Trophoblast cell (in vitro differentiated cells and primary cell): ENCODE measurements around the gene CDKL5. TPM values are rescaled to one million over a fixed set of nuclear protein-coding genes. Genes with fewer than 3 reads are reported as not detected.

Source experiments
- DNase-seq, 2 donors: peaks; one replicate each; pipeline ENCODE4 v3.0.0-alpha.2; 2016
- H2AFZ ChIP-seq: 2 replicates; pipeline ENCODE4 v1.6.1; 2013; ENCODE audit warnings: low read length, moderate library complexity, mild to moderate bottlenecking; ENCODE audit not compliant: insufficient read depth, poor library complexity
- H2AK5ac ChIP-seq: 2 replicates; pipeline ENCODE4 v1.6.1; 2013; ENCODE audit warnings: mild to moderate bottlenecking, low read length
- H2BK120ac ChIP-seq: 2 replicates; pipeline ENCODE4 v1.6.1; 2013; ENCODE audit warnings: low read length, mild to moderate bottlenecking, moderate library complexity; ENCODE audit not compliant: insufficient read depth, poor library complexity
- H2BK12ac ChIP-seq: 2 replicates; pipeline ENCODE4 v1.6.1; 2013; ENCODE audit warnings: mild to moderate bottlenecking, low read length, moderate library complexity
- H2BK5ac ChIP-seq: 2 replicates; pipeline ENCODE4 v1.6.1; 2013; ENCODE audit warnings: low read length, low read depth, moderate library complexity, mild to moderate bottlenecking; ENCODE audit not compliant: poor library complexity
- H3K14ac ChIP-seq: 2 replicates; pipeline ENCODE4 v1.6.1; 2013; ENCODE audit warnings: mild to moderate bottlenecking, low read length
- H3K18ac ChIP-seq: 2 replicates; pipeline ENCODE4 v1.6.1; 2013; ENCODE audit warnings: mild to moderate bottlenecking, low read length
- H3K23ac ChIP-seq: 2 replicates; pipeline ENCODE4 v1.6.1; 2013; ENCODE audit warnings: low read length
- H3K27ac ChIP-seq: 2 replicates; pipeline ENCODE4 v1.5.1; 2013; ENCODE audit warnings: low read depth, mild to moderate bottlenecking, inconsistent platforms, low read length, moderate library complexity
- H3K27me3 ChIP-seq: 2 replicates; pipeline ENCODE4 v1.6.1; 2013; ENCODE audit warnings: inconsistent platforms, mild to moderate bottlenecking, low read length, moderate library complexity; ENCODE audit not compliant: insufficient read depth
- H3K36me3 ChIP-seq, 2 experiments: 1 replicate in 1 of 2; 2 replicates in 1 of 2; pipeline ENCODE4 v1.6.1; 2013; ENCODE audit warnings: low read length in 2 of 2, mild to moderate bottlenecking in 2 of 2, moderate library complexity in 1 of 2; ENCODE audit not compliant: insufficient read depth in 2 of 2, control insufficient read depth in 1 of 2
- H3K4ac ChIP-seq: 2 replicates; pipeline ENCODE4 v1.6.1; 2013; ENCODE audit warnings: low read depth, mild to moderate bottlenecking, low read length, moderate library complexity
- H3K4me1 ChIP-seq, 2 experiments: 1 replicate in 1 of 2; 2 replicates in 1 of 2; pipeline ENCODE4 v1.6.1; 2013; ENCODE audit warnings: low read length in 2 of 2, mild to moderate bottlenecking in 2 of 2, moderate library complexity in 1 of 2; ENCODE audit not compliant: insufficient read depth in 2 of 2, control insufficient read depth in 1 of 2
- H3K4me2 ChIP-seq: 2 replicates; pipeline ENCODE4 v1.6.1; 2013; ENCODE audit warnings: inconsistent platforms, mild to moderate bottlenecking, low read length, moderate library complexity
- H3K4me3 ChIP-seq: 2 replicates; pipeline ENCODE4 v1.5.1; 2013; ENCODE audit warnings: mild to moderate bottlenecking, low read depth, low read length, inconsistent platforms
- H3K79me1 ChIP-seq: one replicate; pipeline ENCODE4 v1.6.1; 2013; ENCODE audit warnings: low read length
- H3K79me2 ChIP-seq: 2 replicates; pipeline ENCODE4 v1.6.1; 2013; ENCODE audit warnings: low read length, mild to moderate bottlenecking; ENCODE audit not compliant: control insufficient read depth, insufficient read depth, poor library complexity
- H3K9ac ChIP-seq: 2 replicates; pipeline ENCODE4 v1.6.1; 2013; ENCODE audit warnings: mild to moderate bottlenecking, low read length
- H3K9me3 ChIP-seq: 2 replicates; pipeline ENCODE4 v1.6.1; 2013; ENCODE audit warnings: low read depth, mild to moderate bottlenecking, control low read depth, inconsistent platforms, low read length; ENCODE audit not compliant: insufficient read depth
- H4K12ac ChIP-seq: 2 replicates; pipeline ENCODE4 v1.6.1; 2013; ENCODE audit warnings: low read depth, mild to moderate bottlenecking, low read length, moderate library complexity
- H4K8ac ChIP-seq: 2 replicates; pipeline ENCODE4 v1.6.1; 2013; ENCODE audit warnings: low read depth, mild to moderate bottlenecking, low read length, moderate library complexity
- H4K91ac ChIP-seq: one replicate; pipeline ENCODE4 v1.6.1; 2013; ENCODE audit warnings: low read depth, mild to moderate bottlenecking, low read length, moderate library complexity
- WGBS: extraction: QIAGEN DNeasy Blood & Tissue Kit; methylation state at CpG from one replicate; pipeline ENCODE4 v1.1.7; 2013; ENCODE audit warnings: missing lambda C conversion rate; ENCODE audit not compliant: insufficient read length, insufficient coverage; ENCODE audit errors: extremely low coverage; 5-methylcytosine and 5-hydroxymethylcytosine counted together
- polyA plus RNA-seq: library from polyadenylated mRNA; stranded (reverse); fragments of 200-250 nt; gene quantifications from 2 replicates; pipeline ENCODE4 v1.2.3, GENCODE V29; 2013

CDKL5 gene
- 10.5 TPM in 2 replicates for polyA plus RNA-seq

DNA sequence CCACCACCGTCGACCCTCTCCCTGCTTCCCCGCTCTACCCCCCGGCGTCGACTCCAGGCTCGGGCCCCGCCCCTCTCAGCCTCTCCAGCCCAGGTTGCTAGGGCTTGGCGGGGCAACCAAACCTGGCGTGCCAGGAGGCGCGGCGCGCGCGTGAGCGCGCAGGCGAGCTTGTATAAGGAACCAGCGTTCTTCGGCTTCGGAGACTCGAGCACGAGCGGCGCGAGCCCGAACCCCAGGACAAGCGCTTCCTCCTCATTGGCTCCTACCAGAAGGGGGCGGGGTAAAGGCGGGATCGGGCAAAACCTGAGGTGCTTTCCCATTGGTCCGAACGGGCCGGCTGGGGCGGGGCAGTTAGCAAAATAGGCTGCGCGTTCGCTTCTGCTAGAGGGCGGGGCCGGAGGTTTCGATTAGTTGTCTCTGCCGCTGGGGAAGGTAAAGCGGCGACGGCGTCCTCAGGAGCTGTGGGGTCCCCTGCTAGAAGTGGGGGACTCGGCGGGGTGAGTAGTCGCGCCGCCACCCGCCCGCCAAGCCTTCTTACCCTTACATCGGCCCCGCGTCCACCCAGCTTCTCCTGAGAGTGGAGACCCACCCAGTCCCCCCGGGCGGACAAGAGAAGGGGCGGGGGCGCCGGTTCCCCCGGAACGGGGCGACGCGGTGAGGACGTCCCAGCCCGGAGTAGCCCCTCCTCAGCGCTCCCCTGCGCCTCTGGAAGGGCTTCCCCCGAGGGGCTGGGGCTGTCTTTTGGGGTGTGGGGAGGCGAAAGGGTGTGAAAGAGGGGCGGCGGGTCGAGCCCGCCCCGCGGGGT is at the start of gene CDKL5:
TSS of gene CDKL5 (plus strand) at position 410 of the 805 bp plus-strand sequence. CDS start 81,489 bp downstream, outside the sequence.
- peaks cover 3% of the 10 kb centered on the region for H3K79me2 ChIP-seq
- peak within 1 kb of the TSS; percentile 41 for H3K4ac ChIP-seq
- peak within 1 kb of the TSS; percentile 74 for H3K14ac ChIP-seq
- H4K8ac ChIP-seq, result peak within 1 kb of the TSS; percentile 77
- peak within 1 kb of the TSS; percentile 60 for H2BK120ac ChIP-seq
- peak within 1 kb of the TSS; percentile 93 for H2AFZ ChIP-seq
- H3K4me2 ChIP-seq, result peak within 1 kb of the TSS; percentile 89
- no peak within 1 kb of the TSS for H2AK5ac ChIP-seq
- H4K91ac ChIP-seq, result no peak within 1 kb of the TSS
- H3K27ac ChIP-seq, result peak within 1 kb of the TSS; percentile 34
- no peaks in the 10 kb centered on the region for H3K9me3 ChIP-seq
- H3K9ac ChIP-seq, result no peak within 1 kb of the TSS
- H3K4me3 ChIP-seq, result peak within 1 kb of the TSS; percentile 83
- peak within 1 kb of the TSS; percentile 18 for H4K12ac ChIP-seq
- peak; percentile 95 to 96 for DNase-seq
- H3K18ac ChIP-seq, result peak within 1 kb of the TSS; percentile 69
- H3K79me1 ChIP-seq, result peaks cover 2% of the 10 kb centered on the region
- no peak within 1 kb of the TSS for H3K23ac ChIP-seq
- no peaks in the 10 kb centered on the region for H3K4me1 ChIP-seq
- H3K36me3 ChIP-seq, result no peaks in the 10 kb centered on the region
- no CpG with 5 or more reads among the region's 79 CpGs for WGBS
- H2BK12ac ChIP-seq, result no peak within 1 kb of the TSS
- H2BK5ac ChIP-seq, result peak within 1 kb of the TSS; percentile 56
- no peaks in the 10 kb centered on the region for H3K27me3 ChIP-seq

DNA sequence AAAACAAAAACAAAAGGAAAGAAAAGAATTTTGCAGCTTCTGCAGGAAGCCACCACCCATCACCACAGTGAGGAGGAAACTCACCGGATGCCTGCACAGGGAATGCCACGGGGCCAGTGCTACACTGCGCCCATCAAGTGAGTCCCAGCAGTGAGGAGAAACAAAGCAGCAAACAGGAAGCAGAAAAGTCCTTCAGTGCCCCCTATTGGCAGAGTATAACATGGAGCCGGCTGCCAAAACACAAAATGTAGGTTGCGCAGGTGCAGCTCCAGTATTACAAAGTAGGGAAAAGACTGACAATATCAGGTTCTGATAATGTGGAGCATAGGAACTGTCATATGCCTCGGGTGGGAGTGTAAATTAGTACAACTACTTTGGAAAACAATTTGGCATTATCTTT is 47.6 kb upstream of the CDKL5 start:
- Histone ChIP-seq H2BK5ac (no peak overlapping the region), H2AFZ (no peak overlapping the region), H3K36me3 (no peaks in the 10 kb centered on the region), H4K91ac (no peak overlapping the region), H2AK5ac (no peak overlapping the region), H3K23ac (no peak overlapping the region), H3K79me1 (no peaks in the 10 kb centered on the region), H4K12ac (no peak overlapping the region), H3K18ac (no peak overlapping the region), H3K4me2 (no peak overlapping the region), H3K4ac (no peak overlapping the region), H3K4me3 (no peak overlapping the region), H3K9me3 (no peaks in the 10 kb centered on the region), H3K27ac (no peak overlapping the region), H4K8ac (no peak overlapping the region), H3K27me3 (no peaks in the 10 kb centered on the region), H3K14ac (no peak overlapping the region), H2BK120ac (no peak overlapping the region), H3K9ac (no peak overlapping the region), H3K4me1 (no peaks in the 10 kb centered on the region), H2BK12ac (no peak overlapping the region), H3K79me2 (no peaks in the 10 kb centered on the region)
- WGBS, result no CpG with 5 or more reads among the region's 6 CpGs
- DNase-seq, result peak in 1 of 2 donors; percentile 29

DNA sequence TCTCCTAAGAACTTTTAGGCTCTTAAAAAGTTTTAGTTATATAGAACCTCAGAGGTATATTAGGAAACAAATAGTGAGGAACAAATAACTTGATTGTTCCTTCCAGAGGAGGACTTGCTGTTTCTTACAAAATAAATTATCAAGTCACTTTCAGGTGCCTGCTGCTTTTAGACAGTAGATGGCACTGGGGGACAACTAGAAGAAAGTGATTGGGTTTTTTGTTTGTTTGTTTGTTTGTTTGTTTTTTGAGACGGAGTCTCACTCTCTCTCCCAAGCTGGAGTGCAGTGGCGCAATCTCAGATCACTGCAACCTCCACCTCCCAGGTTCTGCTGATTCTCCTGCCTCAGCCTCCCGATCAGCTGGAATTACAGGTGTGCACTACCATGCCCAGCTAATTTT is 35.4 kb upstream of the CDKL5 start:
- Histone ChIP-seq H3K18ac (no peak overlapping the region), H4K8ac (no peak overlapping the region), H3K36me3 (no peaks in the 10 kb centered on the region), H3K27me3 (no peaks in the 10 kb centered on the region), H2BK120ac (no peak overlapping the region), H2BK5ac (no peak overlapping the region), H3K79me2 (no peaks in the 10 kb centered on the region), H3K9me3 (no peaks in the 10 kb centered on the region), H3K4ac (no peak overlapping the region), H4K12ac (no peak overlapping the region), H3K27ac (no peak overlapping the region), H2AFZ (no peak overlapping the region), H3K4me2 (no peak overlapping the region), H3K79me1 (no peaks in the 10 kb centered on the region), H2AK5ac (no peak overlapping the region), H3K4me1 (no peaks in the 10 kb centered on the region), H4K91ac (no peak overlapping the region), H3K9ac (no peak overlapping the region), H3K23ac (no peak overlapping the region), H3K14ac (no peak overlapping the region), H3K4me3 (no peak overlapping the region), H2BK12ac (no peak overlapping the region)
- DNase-seq, result no peak
- no CpG with 5 or more reads among the region's 3 CpGs for WGBS

DNA sequence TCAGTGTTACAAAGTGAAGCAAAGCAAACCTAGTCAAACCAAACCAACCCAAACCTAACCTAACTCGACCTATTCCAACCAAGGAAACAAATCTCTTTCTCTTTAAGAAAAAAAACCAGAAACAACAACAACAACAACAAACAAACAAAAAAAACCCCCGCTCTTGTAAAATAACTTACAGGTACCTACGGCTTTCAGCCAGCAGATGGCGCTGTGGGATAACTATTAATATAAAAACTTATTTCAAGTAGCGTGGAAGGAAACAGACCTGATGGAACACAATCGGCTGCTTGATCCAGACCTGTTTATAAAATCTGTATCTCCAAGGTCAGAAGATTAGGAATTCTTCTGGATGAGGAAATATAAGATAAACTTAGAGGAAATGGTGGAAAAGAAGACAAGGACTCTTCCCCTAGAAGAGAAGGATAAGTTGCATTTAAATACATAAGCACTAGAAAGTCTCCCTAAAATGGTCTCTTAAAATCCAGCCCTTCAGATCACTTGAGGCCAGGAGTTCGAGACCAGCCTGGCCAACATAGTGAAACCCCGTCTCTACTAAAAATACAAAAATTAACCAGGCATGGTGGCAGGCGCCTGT is 34.4 kb upstream of the CDKL5 start:
- Histone ChIP-seq H2AK5ac (no peak overlapping the region), H2BK5ac (no peak overlapping the region), H2BK12ac (no peak overlapping the region), H3K79me2 (no peaks in the 10 kb centered on the region), H3K9me3 (no peaks in the 10 kb centered on the region), H3K79me1 (no peaks in the 10 kb centered on the region), H3K27me3 (no peaks in the 10 kb centered on the region), H3K4ac (no peak overlapping the region), H3K4me2 (no peak overlapping the region), H4K8ac (no peak overlapping the region), H4K12ac (no peak overlapping the region), H3K4me3 (no peak overlapping the region), H3K36me3 (no peaks in the 10 kb centered on the region), H3K14ac (no peak overlapping the region), H3K18ac (no peak overlapping the region), H3K27ac (no peak overlapping the region), H2AFZ (no peak overlapping the region), H2BK120ac (no peak overlapping the region), H4K91ac (no peak overlapping the region), H3K9ac (no peak overlapping the region), H3K23ac (no peak overlapping the region), H3K4me1 (no peaks in the 10 kb centered on the region)
- no CpG with 5 or more reads among the region's 9 CpGs for WGBS
- DNase-seq, result peak; percentile 34 to 85
